Measurements from ENCODE around the gene SIRPG. TPM values are rescaled to one million over a fixed set of nuclear protein-coding genes. Genes with fewer than 3 reads are reported as not detected.

SIRPG gene
- total RNA-seq, 2 donors from 2014 or later: 0.32 to 0.45 TPM

GRCh38 chr20:1667502-1668085 lies 10.0 kb upstream of the SIRPG start:
- Histone ChIP-seq H3K27me3 (replicated peaks; ENCODE audit: insufficient read depth) (no peaks in the 10 kb centered on the region), H3K36me3 (no peaks in the 10 kb centered on the region), H3K4me3 (no peak overlapping the region), H3K4me1 (replicated peaks) (no peaks in the 10 kb centered on the region), H3K27ac (no peak overlapping the region), H3K9me3 (no peaks in the 10 kb centered on the region)
- TF ChIP-seq CTCF (IDR thresholded peaks at IDR 0.05) (no peak), POLR2A (IDR thresholded peaks at IDR 0.05) (no peak), POLR2AphosphoS5 (IDR thresholded peaks at IDR 0.05) (no peak)
- no peak for DNase-seq (ENCODE audit: low spot score)
- WGBS: 55% methylated on average over 1 of the region's 1 CpG
- intact Hi-C loops (cut with DNase I): no loop called here

GRCh38 chr20:1666802-1667201 lies 9.2 kb upstream of the SIRPG start:
- no peak for DNase-seq (ENCODE audit: low spot score)
- Histone ChIP-seq H3K27ac (no peak overlapping the region), H3K27me3 (replicated peaks; ENCODE audit: insufficient read depth) (no peaks in the 10 kb centered on the region), H3K36me3 (no peaks in the 10 kb centered on the region), H3K4me3 (no peak overlapping the region), H3K4me1 (replicated peaks) (no peaks in the 10 kb centered on the region), H3K9me3 (no peaks in the 10 kb centered on the region)
- WGBS: 59% methylated on average over 5 of the region's 5 CpGs
- TF ChIP-seq POLR2AphosphoS5 (IDR thresholded peaks at IDR 0.05): no peak
- no peak for TF ChIP-seq CTCF (IDR thresholded peaks at IDR 0.05)
- TF ChIP-seq POLR2A (IDR thresholded peaks at IDR 0.05): no peak
- intact Hi-C loops (cut with DNase I): no loop called here

GRCh38 chr20:1665345-1665744 lies 7.8 kb upstream of the SIRPG start:
- Histone ChIP-seq H3K9me3 (no peaks in the 10 kb centered on the region), H3K4me1 (replicated peaks) (no peaks in the 10 kb centered on the region), H3K36me3 (no peaks in the 10 kb centered on the region), H3K27me3 (replicated peaks; ENCODE audit: insufficient read depth) (no peaks in the 10 kb centered on the region), H3K4me3 (no peak overlapping the region), H3K27ac (no peak overlapping the region)
- intact Hi-C loops (cut with DNase I): no loop called here
- TF ChIP-seq CTCF (IDR thresholded peaks at IDR 0.05) (no peak), POLR2AphosphoS5 (IDR thresholded peaks at IDR 0.05) (no peak), POLR2A (IDR thresholded peaks at IDR 0.05) (no peak)
- WGBS: 92% methylated on average over 3 of the region's 3 CpGs
- DNase-seq (ENCODE audit: low spot score): no peak

- H3K4me1 ChIP-seq (replicated peaks): no peaks in the 10 kb centered on the region
- 72% methylated on average over 3 of the region's 5 CpGs for WGBS
- no peak overlapping the region for H3K27ac ChIP-seq
- DNase-seq (ENCODE audit: low spot score): no peak
- no peaks in the 10 kb centered on the region for H3K9me3 ChIP-seq
- TF ChIP-seq POLR2AphosphoS5 (IDR thresholded peaks at IDR 0.05) (no peak), CTCF (IDR thresholded peaks at IDR 0.05) (no peak), POLR2A (IDR thresholded peaks at IDR 0.05) (no peak)
- H3K4me3 ChIP-seq: no peak overlapping the region
- H3K36me3 ChIP-seq: no peaks in the 10 kb centered on the region
- intact Hi-C loops (cut with DNase I): no loop called here
- H3K27me3 ChIP-seq (replicated peaks; ENCODE audit: insufficient read depth): no peaks in the 10 kb centered on the region
Measured at GRCh38 chr20:1664911-1665310, 7.3 kb upstream of the SIRPG start.

- 43% methylated on average over 2 of the region's 2 CpGs for WGBS
- no peak for DNase-seq (ENCODE audit: low spot score)
- TF ChIP-seq POLR2A (IDR thresholded peaks at IDR 0.05) (no peak), CTCF (IDR thresholded peaks at IDR 0.05) (no peak), POLR2AphosphoS5 (IDR thresholded peaks at IDR 0.05) (no peak)
- Histone ChIP-seq H3K4me1 (replicated peaks) (no peaks in the 10 kb centered on the region), H3K36me3 (no peaks in the 10 kb centered on the region), H3K9me3 (no peaks in the 10 kb centered on the region), H3K4me3 (no peak overlapping the region), H3K27me3 (replicated peaks; ENCODE audit: insufficient read depth) (no peaks in the 10 kb centered on the region), H3K27ac (no peak overlapping the region)
- intact Hi-C loops (cut with DNase I): no loop called here
Measured at GRCh38 chr20:1663917-1664316, 6.3 kb upstream of the SIRPG start.

Measured in prostate gland (tissue), 2 donors.